ENCODE measurements around the gene C20orf204. TPM values are rescaled to one million over a fixed set of nuclear protein-coding genes. Genes with fewer than 3 reads are reported as not detected.
"Not testable (repeated sequence)": the region's sequence is repeated elsewhere in the genome, so short reads cannot be mapped to it uniquely, and the experiment has no call there.

The C20orf204 gene
- total RNA-seq, 2 donors from 2014 or later = 2.4 to 6.3 TPM

- H3K4me3 Mint-ChIP-seq = peak within 1 kb of the TSS; percentile 82
- ATAC-seq = peak in 1 of 2 donors; percentile 0
- H3K36me3 Mint-ChIP-seq = no peaks in the 10 kb centered on the region
- DNase-seq (ENCODE audit: low spot score) = no peak
- no peaks in the 10 kb centered on the region for H3K9me3 Mint-ChIP-seq
- peaks cover 15 to 32% of the 10 kb centered on the region in 2 donors for H3K4me1 Mint-ChIP-seq (ENCODE audit: low read depth in 2 of 2)
- H3K27me3 Mint-ChIP-seq = peaks cover 5% of the 10 kb centered on the region in 2 donors
- H3K27ac Mint-ChIP-seq = peak within 1 kb of the TSS; percentile 68 to 71
Observed at GRCh38 chr20:64080013-64080812, 44.2 kb downstream of the C20orf204 start, which contains the start of gene OPRL1. TSS of gene OPRL1 (plus strand) at chr20:64080082. CDS start at chr20:64092721, 12,639 bp downstream.

- ATAC-seq (no peak), DNase-seq (ENCODE audit: low spot score) (no peak)
- peaks cover 5 to 8% of the 10 kb centered on the region in 2 donors for H3K27me3 Mint-ChIP-seq
- peaks cover 15 to 32% of the 10 kb centered on the region in 2 donors for H3K4me1 Mint-ChIP-seq (ENCODE audit: low read depth in 2 of 2)
- peak overlapping the region; percentile 53 for H3K4me3 Mint-ChIP-seq
- H3K36me3 Mint-ChIP-seq = no peaks in the 10 kb centered on the region
- no peaks in the 10 kb centered on the region for H3K9me3 Mint-ChIP-seq
- H3K27ac Mint-ChIP-seq = peak overlapping the region; percentile 27 to 35
Observed at GRCh38 chr20:64080813-64081623, 45.0 kb downstream of the C20orf204 start.

- peaks cover 15 to 32% of the 10 kb centered on the region in 2 donors for H3K4me1 Mint-ChIP-seq (ENCODE audit: low read depth in 2 of 2)
- no peaks in the 10 kb centered on the region for H3K9me3 Mint-ChIP-seq
- ATAC-seq (no peak), DNase-seq (ENCODE audit: low spot score) (no peak)
- no peak overlapping the region for H3K4me3 Mint-ChIP-seq
- H3K27ac Mint-ChIP-seq = peak overlapping the region in 1 of 2 donors; percentile 53
- H3K36me3 Mint-ChIP-seq = no peaks in the 10 kb centered on the region
- H3K27me3 Mint-ChIP-seq = peaks cover 5 to 8% of the 10 kb centered on the region in 2 donors
Observed at GRCh38 chr20:64081624-64081964, 45.6 kb downstream of the C20orf204 start.

- Mint-ChIP-seq H3K4me1 (ENCODE audit: low read depth in 2 of 2) (peaks cover 15 to 32% of the 10 kb centered on the region in 2 donors), H3K4me3 (peak overlapping the region; percentile 32), H3K36me3 (no peaks in the 10 kb centered on the region), H3K27ac (peak overlapping the region in 1 of 2 donors; percentile 53), H3K9me3 (no peaks in the 10 kb centered on the region), H3K27me3 (peaks cover 5 to 8% of the 10 kb centered on the region in 2 donors)
- DNase-seq (ENCODE audit: low spot score) (no peak), ATAC-seq (no peak)
Observed at GRCh38 chr20:64082126-64082731, 46.2 kb downstream of the C20orf204 start.

- Mint-ChIP-seq H3K9me3 (no peaks in the 10 kb centered on the region), H3K4me1 (ENCODE audit: low read depth in 2 of 2) (peaks cover 12 to 29% of the 10 kb centered on the region in 2 donors), H3K4me3 (peak overlapping the region; percentile 65), H3K27me3 (peaks cover 5 to 8% of the 10 kb centered on the region in 2 donors), H3K27ac (no peak overlapping the region), H3K36me3 (no peaks in the 10 kb centered on the region)
- DNase-seq (ENCODE audit: low spot score) (no peak), ATAC-seq (no peak)
Observed at GRCh38 chr20:64082820-64083377, 46.9 kb downstream of the C20orf204 start.

GRCh38 chr20:64083378-64083803 lies 47.4 kb downstream of the C20orf204 start:
- Mint-ChIP-seq H3K27ac (no peak overlapping the region), H3K36me3 (no peaks in the 10 kb centered on the region), H3K27me3 (peaks cover 7 to 12% of the 10 kb centered on the region in 2 donors), H3K4me1 (ENCODE audit: low read depth in 2 of 2) (peaks cover 10 to 28% of the 10 kb centered on the region in 2 donors), H3K4me3 (peak overlapping the region; percentile 65), H3K9me3 (no peaks in the 10 kb centered on the region)
- peak; percentile 52 to 71 for ATAC-seq
- peak; percentile 77 for DNase-seq (ENCODE audit: low spot score)

- peaks cover 13 to 14% of the 10 kb centered on the region in 2 donors for H3K27me3 Mint-ChIP-seq
- no peaks in the 10 kb centered on the region for H3K9me3 Mint-ChIP-seq
- ATAC-seq = no peak
- no peaks in the 10 kb centered on the region for H3K36me3 Mint-ChIP-seq
- peak within 1 kb of the TSS; percentile 77 for H3K4me3 Mint-ChIP-seq
- H3K4me1 Mint-ChIP-seq (ENCODE audit: low read depth in 2 of 2) = peaks cover 10 to 26% of the 10 kb centered on the region in 2 donors
- no peak for DNase-seq (ENCODE audit: low spot score)
- no peak within 1 kb of the TSS for H3K27ac Mint-ChIP-seq
Observed at GRCh38 chr20:64083804-64084684, 48.1 kb downstream of the C20orf204 start, which contains the start of gene LKAAEAR1. TSS of gene LKAAEAR1 (minus strand) at chr20:64084398. CDS start at chr20:64084219, 179 bp downstream.

- ATAC-seq (no peak), DNase-seq (ENCODE audit: low spot score) (no peak)
- Mint-ChIP-seq H3K27me3 (peaks cover 14 to 15% of the 10 kb centered on the region in 2 donors), H3K9me3 (no peaks in the 10 kb centered on the region), H3K4me1 (ENCODE audit: low read depth in 2 of 2) (peaks cover 10 to 24% of the 10 kb centered on the region in 2 donors), H3K36me3 (no peaks in the 10 kb centered on the region), H3K4me3 (peak overlapping the region; percentile 77), H3K27ac (no peak overlapping the region)
Observed at GRCh38 chr20:64084685-64085152, 48.7 kb downstream of the C20orf204 start.

GRCh38 chr20:64086801-64087200 lies 50.8 kb downstream of the C20orf204 start:
- H3K4me1 Mint-ChIP-seq (ENCODE audit: low read depth in 2 of 2) = peaks cover 8 to 20% of the 10 kb centered on the region in 2 donors

GRCh38 chr20:64087226-64087825 lies 51.3 kb downstream of the C20orf204 start:
- peaks cover 14 to 15% of the 10 kb centered on the region in 2 donors for H3K27me3 Mint-ChIP-seq
- not testable (repeated sequence) for H3K4me3 Mint-ChIP-seq; ATAC-seq; DNase-seq (ENCODE audit: low spot score); H3K9me3 Mint-ChIP-seq; H3K27ac Mint-ChIP-seq; H3K36me3 Mint-ChIP-seq
- H3K4me1 Mint-ChIP-seq (ENCODE audit: low read depth in 2 of 2) = peaks cover 4 to 14% of the 10 kb centered on the region in 2 donors

More at GRCh38 chr20:64086801-64087200, 50.8 kb downstream of the C20orf204 start:
- no peak overlapping the region for H3K27ac Mint-ChIP-seq
- H3K27me3 Mint-ChIP-seq = peaks cover 14 to 15% of the 10 kb centered on the region in 2 donors
- no peaks in the 10 kb centered on the region for H3K36me3 Mint-ChIP-seq
- DNase-seq (ENCODE audit: low spot score) = no peak
- ATAC-seq = no peak
- H3K9me3 Mint-ChIP-seq = no peaks in the 10 kb centered on the region
- H3K4me3 Mint-ChIP-seq = no peak overlapping the region

- not testable (repeated sequence) for H3K9me3 Mint-ChIP-seq; H3K4me3 Mint-ChIP-seq; H3K27ac Mint-ChIP-seq; H3K36me3 Mint-ChIP-seq; DNase-seq (ENCODE audit: low spot score); ATAC-seq; H3K4me1 Mint-ChIP-seq (ENCODE audit: low read depth in 2 of 2)
- peaks cover 14 to 15% of the 10 kb centered on the region in 2 donors for H3K27me3 Mint-ChIP-seq
Observed at GRCh38 chr20:64088586-64088985, 52.6 kb downstream of the C20orf204 start.
